IMR-90 (cell line): ENCODE measurements around the gene KLHL17. TPM values are rescaled to one million over a fixed set of nuclear protein-coding genes. Genes with fewer than 3 reads are reported as not detected.
A peak's percentile ranks its signal among the peaks of the same experiment; 100 is the strongest.

ENCODE experiments used
- ATAC-seq: fragments of 200-7000 bp; cut with Tn5 transposase; 2 replicates; pipeline ENCODE4 v1.9.1; 2020; ENCODE audit warnings: low read depth, mild to moderate bottlenecking, moderate library complexity
- BruUV-seq: library from RNA; stranded (reverse); fragments of 400-500 nt; replicated peaks from 2 replicates; lab custom pipeline; 2021; lab: Mats Ljungman, UMichigan
- CTCF ChIA-PET: fragments of 300-600 bp; formaldehyde crosslinking; extraction: SDS; loops from one replicate; lab custom pipeline; 2021; ENCODE audit warnings: antibody characterized with exemption; lab: Yijun Ruan, JAX
- POLR2A ChIA-PET: fragments of 300-600 bp; sonication (Branson Sonifier 250); formaldehyde crosslinking; loops from one replicate; lab custom pipeline; 2022; ENCODE audit warnings: antibody characterized with exemption; ENCODE audit not compliant: unreplicated experiment; lab: Charles Lee
- DNase-seq: peaks from one replicate; pipeline ENCODE4 v3.0.0; 2013
- H2AFZ ChIP-seq: replicated peaks from 2 replicates; pipeline ENCODE3; 2013; ENCODE audit warnings: low read length, mild to moderate bottlenecking; ENCODE audit not compliant: poor library complexity
- H2AK5ac ChIP-seq: 2 replicates; pipeline ENCODE4 v1.6.1; 2013; ENCODE audit warnings: low read depth, low read length, inconsistent platforms
- H2AK9ac ChIP-seq: replicated peaks from 2 replicates; pipeline ENCODE3; 2013; ENCODE audit warnings: mild to moderate bottlenecking, low read depth, low read length, moderate library complexity; ENCODE audit not compliant: poor library complexity
- H2BK120ac ChIP-seq: 2 replicates; pipeline ENCODE4 v1.6.1; 2013; ENCODE audit warnings: low read depth, low read length, inconsistent platforms
- H2BK15ac ChIP-seq: 3 replicates; pipeline ENCODE4 v1.6.1; 2013; ENCODE audit warnings: low read depth, low read length, inconsistent platforms
- H2BK20ac ChIP-seq: 2 replicates; pipeline ENCODE4 v1.6.1; 2013; ENCODE audit warnings: low read depth, mild to moderate bottlenecking, inconsistent platforms, low read length, moderate library complexity
- H2BK5ac ChIP-seq: 2 replicates; pipeline ENCODE4 v1.6.1; 2013; ENCODE audit warnings: mild to moderate bottlenecking, low read depth, low read length, inconsistent platforms; ENCODE audit not compliant: poor library complexity, severe bottlenecking
- H3K14ac ChIP-seq: replicated peaks from 2 replicates; pipeline ENCODE4 v1.6.1; 2013; ENCODE audit warnings: low read depth, low read length, inconsistent platforms
- H3K18ac ChIP-seq: 2 replicates; pipeline ENCODE4 v1.6.1; 2013; ENCODE audit warnings: low read depth, low read length, control low read depth
- H3K23ac ChIP-seq: 2 replicates; pipeline ENCODE4 v1.6.1; 2013; ENCODE audit warnings: low read depth, low read length, inconsistent platforms
- H3K27ac ChIP-seq: 2 replicates; pipeline ENCODE4 v1.5.1; 2013; ENCODE audit warnings: mild to moderate bottlenecking, control low read depth, low read length; ENCODE audit not compliant: insufficient read depth
- H3K27me3 ChIP-seq: 2 replicates; pipeline ENCODE4 v1.6.1; 2013; ENCODE audit warnings: low read length; ENCODE audit not compliant: control insufficient read depth, insufficient read depth
- H3K36me3 ChIP-seq: 2 replicates; pipeline ENCODE4 v1.6.1; 2013; ENCODE audit warnings: low read length, mixed read lengths; ENCODE audit not compliant: control insufficient read depth, insufficient read depth
- H3K4ac ChIP-seq: 2 replicates; pipeline ENCODE4 v1.6.1; 2013; ENCODE audit warnings: low read depth, low read length, inconsistent platforms
- H3K4me1 ChIP-seq: 2 replicates; pipeline ENCODE4 v1.6.1; 2013; ENCODE audit warnings: low read length, mixed read lengths; ENCODE audit not compliant: control insufficient read depth, insufficient read depth
- H3K4me2 ChIP-seq: 2 replicates; pipeline ENCODE4 v1.6.1; 2013; ENCODE audit warnings: low read depth, mild to moderate bottlenecking, control low read depth, low read length, moderate library complexity
- H3K4me3 ChIP-seq: 2 replicates; pipeline ENCODE4 v1.5.1; 2013; ENCODE audit warnings: low read depth, mild to moderate bottlenecking, control low read depth, low read length, moderate library complexity; ENCODE audit not compliant: insufficient read depth
- H3K56ac ChIP-seq: 2 replicates; pipeline ENCODE4 v1.6.1; 2013; ENCODE audit warnings: low read length, inconsistent platforms; ENCODE audit not compliant: insufficient read depth; ENCODE audit errors: extremely low read depth
- H3K79me1 ChIP-seq, 2 experiments: 2 replicates each; pipeline ENCODE4 v1.6.1; 2013; ENCODE audit warnings: low read length in 2 of 2, inconsistent platforms in 1 of 2, low read depth in 1 of 2
- H3K9ac ChIP-seq: 2 replicates; pipeline ENCODE4 v1.6.1; 2013; ENCODE audit warnings: low read depth, low read length, control low read depth
- H3K9me1 ChIP-seq: 2 replicates; pipeline ENCODE4 v1.6.1; 2013; ENCODE audit warnings: low read length, inconsistent platforms; ENCODE audit not compliant: insufficient read depth
- H3K9me3 ChIP-seq: 2 replicates; pipeline ENCODE4 v1.6.1; 2013; ENCODE audit warnings: low read length; ENCODE audit not compliant: control insufficient read depth, insufficient read depth
- H4K20me1 ChIP-seq: 2 replicates; pipeline ENCODE4 v1.6.1; 2013; ENCODE audit warnings: low read length, inconsistent platforms; ENCODE audit not compliant: insufficient read depth
- H4K5ac ChIP-seq: 2 replicates; pipeline ENCODE4 v1.6.1; 2013; ENCODE audit warnings: mild to moderate bottlenecking, low read depth, low read length, control low read depth
- H4K8ac ChIP-seq, 2 experiments: 2 replicates each; pipeline ENCODE4 v1.6.1; 2013; ENCODE audit warnings: low read depth in 2 of 2, low read length in 2 of 2, control low read depth in 1 of 2, inconsistent platforms in 1 of 2
- H4K91ac ChIP-seq: 2 replicates; pipeline ENCODE4 v1.6.1; 2013; ENCODE audit warnings: low read depth, low read length, inconsistent platforms; ENCODE audit not compliant: insufficient read depth
- CEBPB ChIP-seq: IDR thresholded peaks from 2 replicates; pipeline ENCODE4 v1.6.1; 2012; ENCODE audit warnings: low read depth, low read length, improper control_type of control experiment
- CHD1 ChIP-seq: IDR thresholded peaks from 2 replicates; pipeline ENCODE4 v1.6.1; 2012; ENCODE audit warnings: low read depth, low read length, improper control_type of control experiment
- FOS ChIP-seq: fragments of 150-350 bp; IDR thresholded peaks from 2 replicates; pipeline ENCODE4 v1.6.1; 2016; ENCODE audit warnings: low read depth, low read length
- MAFK ChIP-seq: IDR thresholded peaks from 2 replicates; pipeline ENCODE4 v1.6.1; 2012; ENCODE audit warnings: low read depth, low read length, improper control_type of control experiment
- MAZ ChIP-seq: IDR thresholded peaks from 2 replicates; pipeline ENCODE4 v1.6.1; 2012; ENCODE audit warnings: low read depth, mild to moderate bottlenecking, low read length, improper control_type of control experiment, moderate library complexity, borderline replicate concordance
- MXI1 ChIP-seq: IDR thresholded peaks from 2 replicates; pipeline ENCODE4 v1.6.1; 2012; ENCODE audit warnings: low read depth, mild to moderate bottlenecking, low read length, moderate library complexity, borderline replicate concordance
- NFE2L2 ChIP-seq: fragments of 150-350 bp; IDR thresholded peaks from 2 replicates; pipeline ENCODE4 v1.6.1; 2016; ENCODE audit warnings: low read depth, mild to moderate bottlenecking, low read length
- POLR2A ChIP-seq: IDR thresholded peaks from 2 replicates; pipeline ENCODE4 v1.6.1; 2012; ENCODE audit warnings: mild to moderate bottlenecking, low read depth, low read length
- RCOR1 ChIP-seq: IDR thresholded peaks from 2 replicates; pipeline ENCODE4 v1.6.1; 2012; ENCODE audit warnings: mild to moderate bottlenecking, low read length, improper control_type of control experiment; ENCODE audit not compliant: insufficient replicate concordance
- SMC3 ChIP-seq: fragments of 150-350 bp; IDR thresholded peaks from 2 replicates; pipeline ENCODE4 v1.6.1; 2016; ENCODE audit warnings: low read depth, mild to moderate bottlenecking, antibody characterized with exemption, low read length, moderate library complexity
- WGBS, 2 experiments: methylation state at CpG; one replicate each; pipeline versions ENCODE4 v1.1.5 to v1.1.7; 2013; ENCODE audit warnings: missing lambda C conversion rate in 2 of 2; ENCODE audit not compliant: insufficient read length in 1 of 2; ENCODE audit errors: extremely low coverage in 2 of 2; 5-methylcytosine and 5-hydroxymethylcytosine counted together
- dilution Hi-C: fragments of 300-500 bp; cut with HindIII; formaldehyde crosslinking; loops from one replicate; pipeline ENCODE4 v1.14.3; 2018; ENCODE audit warnings: low sequenced_read_pairs; ENCODE audit not compliant: unreplicated experiment
- in situ Hi-C: fragments of 300-500 bp; cut with MboI; formaldehyde crosslinking; loops from 3 replicates; pipeline ENCODE4 v1.14.3; 2019; ENCODE audit warnings: low sequenced_read_pairs, inconsistent platforms, mixed read lengths
- intact Hi-C: fragments of 100-400 bp; cut with micrococcal nuclease; formaldehyde crosslinking; loops from 2 replicates; pipeline ENCODE4 v1.10.0; 2022
- polyA plus RNA-seq, 3 experiments: library from polyadenylated mRNA; depleted of rRNA; stranded (reverse); fragments of >200 nt; gene quantifications; 2 replicates each; pipeline ENCODE4 v1.2.3, GENCODE V29; 2012; ENCODE audit warnings: low replicate concordance in 1 of 3
- total RNA-seq: library from RNA; depleted of rRNA; stranded (reverse); fragments of >200 nt; gene quantifications from 2 replicates; pipeline ENCODE4 v1.2.3, GENCODE V29; 2012
- TF ChIP-seq, protein P1 (sequence below): conservative IDR thresholded peaks from 2 replicates; pipeline ENCODE4 v1.5.1; 2012; ENCODE audit warnings: mild to moderate bottlenecking, low read depth, low read length, improper control_type of control experiment
- TF ChIP-seq, protein P2 (sequence below): fragments of 150-350 bp; IDR thresholded peaks from 2 replicates; pipeline ENCODE4 v1.6.1; 2016; ENCODE audit warnings: low read depth, mild to moderate bottlenecking, low read length, moderate library complexity, borderline replicate concordance

Gene KLHL17
- total and polyA plus RNA-seq, 2 of the 4 experiments (the other 2 are of a cell fraction) = 3.4 to 41.0 TPM

DNA sequence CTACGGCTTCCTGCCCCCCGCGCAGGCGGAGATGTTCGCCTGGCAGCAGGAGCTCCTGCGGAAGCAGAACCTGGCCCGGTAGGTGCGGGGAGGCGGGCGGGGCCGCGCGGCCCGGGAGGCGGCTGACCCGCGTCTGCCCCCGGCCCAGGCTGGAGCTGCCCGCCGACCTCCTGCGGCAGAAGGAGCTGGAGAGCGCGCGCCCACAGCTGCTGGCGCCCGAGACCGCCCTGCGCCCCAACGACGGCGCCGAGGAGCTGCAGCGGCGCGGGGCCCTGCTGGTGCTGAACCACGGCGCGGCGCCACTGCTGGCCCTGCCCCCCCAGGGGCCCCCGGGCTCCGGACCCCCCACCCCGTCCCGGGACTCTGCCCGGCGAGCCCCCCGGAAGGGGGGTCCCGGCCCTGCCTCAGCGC lies 18.0 kb upstream of the KLHL17 start:
- DNase-seq = no peak
- intact Hi-C loops (no loop called here), dilution Hi-C loops (no loop called here), in situ Hi-C loops (no loop called here)
- Histone ChIP-seq H2BK15ac (no peak overlapping the region), H4K5ac (no peak overlapping the region), H3K4me2 (no peak overlapping the region; the same call in 1 of the 2 replicates), H4K8ac (peak overlapping the region in 1 of 2 experiments; percentile 59; a peak in 1 of 4 replicates), H4K91ac (peak overlapping the region; percentile 56; the same call in 1 of the 2 replicates), H3K79me1 (0 out of 4 replicates have a peak, but pooled peaks cover 0 to 5% of the 10 kb centered on the region in 2 experiments), H3K27me3 (no peaks in the 10 kb centered on the region), H3K4ac (peak overlapping the region; percentile 32; the same call in 1 of the 2 replicates), H4K20me1 (peaks cover 16% of the 10 kb centered on the region), H3K18ac (no peak overlapping the region; the same call in 1 of the 2 replicates), H3K23ac (no peak overlapping the region), H3K56ac (no peak overlapping the region), H2AK5ac (no peak overlapping the region; the same call in 1 of the 2 replicates), H2BK20ac (no peak overlapping the region), H3K9me1 (no peaks in the 10 kb centered on the region), H2BK5ac (peak overlapping the region; percentile 11), H3K27ac (peak overlapping the region; percentile 82; the same call in 1 of the 2 replicates), H3K4me3 (peak overlapping the region; percentile 42; the same call in 1 of the 2 replicates), H3K36me3 (peaks cover 22% of the 10 kb centered on the region), H3K4me1 (peaks cover 52% of the 10 kb centered on the region), H3K14ac (no peak overlapping the region), H2AK9ac (no peak overlapping the region), H3K9ac (no peak overlapping the region), H2BK120ac (no peak overlapping the region; the same call in 1 of the 2 replicates), H3K9me3 (no peaks in the 10 kb centered on the region), H2AFZ (no peak overlapping the region)
- ATAC-seq = no peak
- TF ChIP-seq SMC3 (no peak), MAZ (no peak), POLR2A (no peak), CHD1 (no peak), NFE2L2 (no peak), MAFK (no peak), RCOR1 (no peak), CEBPB (no peak), FOS (no peak), MXI1 (no peak)
- TF ChIP-seq, protein P1, sequence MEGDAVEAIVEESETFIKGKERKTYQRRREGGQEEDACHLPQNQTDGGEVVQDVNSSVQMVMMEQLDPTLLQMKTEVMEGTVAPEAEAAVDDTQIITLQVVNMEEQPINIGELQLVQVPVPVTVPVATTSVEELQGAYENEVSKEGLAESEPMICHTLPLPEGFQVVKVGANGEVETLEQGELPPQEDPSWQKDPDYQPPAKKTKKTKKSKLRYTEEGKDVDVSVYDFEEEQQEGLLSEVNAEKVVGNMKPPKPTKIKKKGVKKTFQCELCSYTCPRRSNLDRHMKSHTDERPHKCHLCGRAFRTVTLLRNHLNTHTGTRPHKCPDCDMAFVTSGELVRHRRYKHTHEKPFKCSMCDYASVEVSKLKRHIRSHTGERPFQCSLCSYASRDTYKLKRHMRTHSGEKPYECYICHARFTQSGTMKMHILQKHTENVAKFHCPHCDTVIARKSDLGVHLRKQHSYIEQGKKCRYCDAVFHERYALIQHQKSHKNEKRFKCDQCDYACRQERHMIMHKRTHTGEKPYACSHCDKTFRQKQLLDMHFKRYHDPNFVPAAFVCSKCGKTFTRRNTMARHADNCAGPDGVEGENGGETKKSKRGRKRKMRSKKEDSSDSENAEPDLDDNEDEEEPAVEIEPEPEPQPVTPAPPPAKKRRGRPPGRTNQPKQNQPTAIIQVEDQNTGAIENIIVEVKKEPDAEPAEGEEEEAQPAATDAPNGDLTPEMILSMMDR = no peak
- TF ChIP-seq, protein P2, sequence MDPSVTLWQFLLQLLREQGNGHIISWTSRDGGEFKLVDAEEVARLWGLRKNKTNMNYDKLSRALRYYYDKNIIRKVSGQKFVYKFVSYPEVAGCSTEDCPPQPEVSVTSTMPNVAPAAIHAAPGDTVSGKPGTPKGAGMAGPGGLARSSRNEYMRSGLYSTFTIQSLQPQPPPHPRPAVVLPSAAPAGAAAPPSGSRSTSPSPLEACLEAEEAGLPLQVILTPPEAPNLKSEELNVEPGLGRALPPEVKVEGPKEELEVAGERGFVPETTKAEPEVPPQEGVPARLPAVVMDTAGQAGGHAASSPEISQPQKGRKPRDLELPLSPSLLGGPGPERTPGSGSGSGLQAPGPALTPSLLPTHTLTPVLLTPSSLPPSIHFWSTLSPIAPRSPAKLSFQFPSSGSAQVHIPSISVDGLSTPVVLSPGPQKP = no peak
- ChIA-PET CTCF (no interaction called here), POLR2A (no interaction called here)
- BruUV-seq = no TSS peak
- 3% methylated on average over 15 of the region's 48 CpGs; no CpG with 5 or more reads in 1 of the 2 experiments for WGBS, 2 experiments
